Activated T-helper 2 cell treated with anti-CD3 and anti-CD28 coated beads, Interferon-gamma antibody, Interleukin-2, Interleukin-4, amounts not matched to agents 10 μg/mL and 5 μg/mL and 100 μg/mL, durations not matched to agents 14 hours and 24 hours and 36 hours (primary cell): ENCODE results near the gene TRERF1. TPM values are rescaled to one million over a fixed set of nuclear protein-coding genes. Genes with fewer than 3 reads are reported as not detected.
"Not testable (repeated sequence)": the region's sequence is repeated elsewhere in the genome, so short reads cannot be mapped to it uniquely, and the experiment has no call there.

Source experiments
- DNase-seq: peaks from one replicate; pipeline ENCODE4 v3.0.0; 2021; ENCODE audit warnings: low spot score
- H3K27ac Mint-ChIP-seq: one replicate; pipeline ENCODE4 v1.8.0; 2021; ENCODE audit warnings: mixed read lengths
- H3K27me3 Mint-ChIP-seq: one replicate; pipeline ENCODE4 v1.8.0; 2021; ENCODE audit warnings: low read depth, mixed read lengths
- H3K36me3 Mint-ChIP-seq: one replicate; pipeline ENCODE4 v1.8.0; 2021; ENCODE audit warnings: low read depth, mixed read lengths
- H3K4me1 Mint-ChIP-seq: one replicate; pipeline ENCODE4 v1.8.0; 2021; ENCODE audit warnings: low read depth, mixed read lengths
- H3K4me3 Mint-ChIP-seq: one replicate; pipeline ENCODE4 v1.8.0; 2021; ENCODE audit warnings: low read depth, mild to moderate bottlenecking, moderate library complexity, mixed read lengths
- H3K9me3 Mint-ChIP-seq: one replicate; pipeline ENCODE4 v1.8.0; 2021; ENCODE audit warnings: mixed read lengths
- intact Hi-C: fragments of 100-400 bp; cut with micrococcal nuclease; formaldehyde crosslinking; loops from one replicate; pipeline ENCODE4 v1.15.1; 2023
- total RNA-seq: library from RNA; stranded (reverse); gene quantifications from 2 replicates; pipeline ENCODE4 v1.2.3, GENCODE V29; 2022

TRERF1 gene, protein sequence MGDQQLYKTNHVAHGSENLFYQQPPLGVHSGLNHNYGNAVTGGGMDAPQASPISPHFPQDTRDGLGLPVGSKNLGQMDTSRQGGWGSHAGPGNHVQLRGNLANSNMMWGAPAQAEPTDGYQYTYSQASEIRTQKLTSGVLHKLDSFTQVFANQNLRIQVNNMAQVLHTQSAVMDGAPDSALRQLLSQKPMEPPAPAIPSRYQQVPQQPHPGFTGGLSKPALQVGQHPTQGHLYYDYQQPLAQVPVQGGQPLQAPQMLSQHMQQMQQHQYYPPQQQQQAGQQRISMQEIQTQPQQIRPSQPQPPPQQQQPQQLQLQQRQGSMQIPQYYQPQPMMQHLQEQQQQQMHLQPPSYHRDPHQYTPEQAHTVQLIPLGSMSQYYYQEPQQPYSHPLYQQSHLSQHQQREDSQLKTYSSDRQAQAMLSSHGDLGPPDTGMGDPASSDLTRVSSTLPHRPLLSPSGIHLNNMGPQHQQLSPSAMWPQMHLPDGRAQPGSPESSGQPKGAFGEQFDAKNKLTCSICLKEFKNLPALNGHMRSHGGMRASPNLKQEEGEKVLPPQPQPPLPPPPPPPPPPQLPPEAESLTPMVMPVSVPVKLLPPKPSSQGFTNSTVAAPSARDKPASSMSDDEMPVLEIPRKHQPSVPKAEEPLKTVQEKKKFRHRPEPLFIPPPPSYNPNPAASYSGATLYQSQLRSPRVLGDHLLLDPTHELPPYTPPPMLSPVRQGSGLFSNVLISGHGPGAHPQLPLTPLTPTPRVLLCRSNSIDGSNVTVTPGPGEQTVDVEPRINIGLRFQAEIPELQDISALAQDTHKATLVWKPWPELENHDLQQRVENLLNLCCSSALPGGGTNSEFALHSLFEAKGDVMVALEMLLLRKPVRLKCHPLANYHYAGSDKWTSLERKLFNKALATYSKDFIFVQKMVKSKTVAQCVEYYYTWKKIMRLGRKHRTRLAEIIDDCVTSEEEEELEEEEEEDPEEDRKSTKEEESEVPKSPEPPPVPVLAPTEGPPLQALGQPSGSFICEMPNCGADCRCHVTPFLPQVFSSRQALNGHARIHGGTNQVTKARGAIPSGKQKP (N-terminal part only)
- total RNA-seq = 19.6 TPM in 2 replicates

DNA sequence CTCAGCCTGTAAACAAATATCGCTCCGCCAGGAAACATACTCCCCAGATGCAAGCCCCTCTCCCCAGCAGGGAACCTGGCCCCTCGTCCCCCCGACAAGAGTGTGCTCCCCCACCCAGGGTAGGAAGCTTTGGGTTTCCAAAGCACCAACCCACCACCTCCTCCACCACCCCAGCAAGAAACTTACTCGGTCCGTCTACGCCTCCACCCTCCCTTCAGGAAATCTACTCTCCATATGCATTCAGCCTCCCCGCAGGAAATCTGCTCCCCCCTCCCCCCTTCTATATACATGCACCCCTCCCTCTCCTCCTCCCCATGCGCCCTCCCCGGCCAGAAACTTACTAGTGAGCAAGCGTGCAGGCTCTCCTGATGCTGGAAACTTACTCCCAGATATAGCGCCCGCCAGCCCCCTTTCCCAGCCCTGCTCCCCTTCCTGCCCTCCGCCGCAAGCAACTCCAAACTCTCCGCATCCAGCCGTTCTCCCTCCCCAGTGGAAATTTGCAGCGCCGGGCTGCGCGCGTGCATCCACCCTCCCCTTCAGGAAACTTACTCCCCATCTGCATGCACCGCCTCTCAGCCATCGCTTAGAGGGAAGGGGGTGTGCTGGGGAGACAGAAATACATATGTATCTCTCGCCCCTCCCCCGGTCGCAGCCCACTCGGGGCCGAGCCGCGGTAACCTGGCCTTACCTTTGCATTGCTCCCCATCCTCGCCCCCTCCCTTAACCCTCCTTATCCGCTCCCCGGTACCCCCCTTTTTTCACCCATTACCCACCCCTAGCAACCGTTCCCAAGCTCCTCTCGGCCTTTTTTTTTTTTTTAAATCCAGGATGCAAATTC is at the start of gene TRERF1:
TRERF1 (minus strand) TSS at position 594 of the 838 bp plus-strand sequence. CDS start 182,336 bp downstream, outside the sequence.
- Mint-ChIP-seq H3K4me3 (peak within 1 kb of the TSS; percentile 98), H3K27ac (peak within 1 kb of the TSS; percentile 94), H3K27me3 (peaks cover 5% of the 10 kb centered on the region), H3K36me3 (peaks cover 28% of the 10 kb centered on the region), H3K9me3 (no peaks in the 10 kb centered on the region), H3K4me1 (peaks cover 41% of the 10 kb centered on the region)
- DNase-seq = peak; percentile 64
- intact Hi-C loops = loop anchor here (1.0 to 5.0 kb wide), 5 partner anchors 23 to 441 kb away; a partner anchor contains a TSS

DNA sequence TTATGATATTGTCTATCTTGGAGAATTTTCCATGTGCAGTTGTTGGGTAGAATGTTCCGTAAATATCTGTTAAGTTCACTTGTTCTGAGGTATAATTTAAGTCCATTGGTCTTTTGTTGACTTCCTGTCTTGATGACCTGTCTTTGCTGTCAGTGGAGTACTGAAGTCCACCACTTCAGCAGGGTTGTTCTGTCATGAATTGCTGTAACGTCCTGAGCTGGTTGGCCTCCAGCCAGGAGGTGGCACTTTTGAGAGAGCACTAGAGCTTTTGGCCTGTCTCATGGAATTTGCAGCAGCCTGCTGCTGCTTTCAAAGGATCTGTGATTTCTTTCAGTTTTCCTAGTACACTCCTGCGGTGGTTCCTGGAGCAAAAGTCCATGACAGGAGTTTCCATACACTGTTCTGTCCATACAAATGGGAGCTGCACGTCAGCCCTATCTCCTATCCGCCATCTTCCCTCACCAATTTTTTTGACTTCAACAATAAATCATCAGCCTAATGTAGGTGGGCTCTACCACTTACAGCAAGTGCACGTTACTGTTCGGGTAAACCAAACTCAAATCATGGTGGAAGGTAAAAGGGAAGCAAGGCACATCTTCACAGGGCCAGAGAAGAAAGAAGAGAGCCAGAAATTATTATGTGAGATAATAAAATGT is 46.9 kb upstream of the TRERF1 start:
- H3K9me3 Mint-ChIP-seq = peaks cover 10% of the 10 kb centered on the region
- H3K36me3 Mint-ChIP-seq = peaks cover 4% of the 10 kb centered on the region
- intact Hi-C loops = no loop called here
- H3K4me3 Mint-ChIP-seq = no peak overlapping the region
- H3K27ac Mint-ChIP-seq = no peak overlapping the region
- peaks cover 10% of the 10 kb centered on the region for H3K4me1 Mint-ChIP-seq
- peaks cover 18% of the 10 kb centered on the region for H3K27me3 Mint-ChIP-seq
- DNase-seq = no peak

DNA sequence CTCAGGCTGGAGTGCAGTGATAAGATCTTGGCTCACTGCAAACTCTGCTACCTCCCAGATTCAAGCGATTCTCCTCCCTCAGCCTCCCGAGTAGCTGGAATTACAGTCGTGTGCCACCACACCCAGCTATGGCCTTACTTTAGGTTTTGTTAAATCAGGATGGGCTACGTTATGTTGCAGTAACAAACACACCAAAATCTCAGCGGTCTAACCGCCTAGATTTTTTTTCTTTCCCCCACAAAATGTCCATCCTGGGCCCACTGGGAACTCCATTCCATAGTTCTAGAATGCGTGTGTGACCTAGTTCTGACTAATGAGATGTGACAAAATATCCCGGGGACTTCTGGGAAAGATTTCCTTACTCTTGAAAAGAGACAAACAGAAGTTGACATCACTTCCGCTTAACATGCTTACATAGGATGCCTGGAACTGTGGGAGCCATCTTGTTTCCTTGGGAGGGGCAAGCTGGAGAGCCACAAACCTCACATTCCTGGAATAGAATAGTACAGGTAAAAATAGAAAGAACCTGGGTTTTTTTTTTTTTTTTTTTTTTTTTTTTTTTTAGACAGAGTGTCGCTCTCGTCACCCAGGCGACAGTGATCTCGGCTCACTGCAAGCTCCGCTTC is 42.3 kb upstream of the TRERF1 start:
- DNase-seq = no peak
- Mint-ChIP-seq H3K9me3 (peaks cover 4% of the 10 kb centered on the region), H3K4me3 (no peak overlapping the region), H3K27ac (no peak overlapping the region), H3K27me3 (peaks cover 18% of the 10 kb centered on the region), H3K36me3 (no peaks in the 10 kb centered on the region), H3K4me1 (no peaks in the 10 kb centered on the region)
- intact Hi-C loops = no loop called here

- Mint-ChIP-seq H3K4me3 (no peak overlapping the region), H3K4me1 (no peaks in the 10 kb centered on the region), H3K9me3 (no peaks in the 10 kb centered on the region), H3K36me3 (no peaks in the 10 kb centered on the region), H3K27ac (no peak overlapping the region), H3K27me3 (peaks cover 9% of the 10 kb centered on the region)
- intact Hi-C loops = no loop called here
- DNase-seq = no peak
These were observed 36.4 kb upstream of the TRERF1 start for GRCh38 chr6:42488129-42488528.

DNA sequence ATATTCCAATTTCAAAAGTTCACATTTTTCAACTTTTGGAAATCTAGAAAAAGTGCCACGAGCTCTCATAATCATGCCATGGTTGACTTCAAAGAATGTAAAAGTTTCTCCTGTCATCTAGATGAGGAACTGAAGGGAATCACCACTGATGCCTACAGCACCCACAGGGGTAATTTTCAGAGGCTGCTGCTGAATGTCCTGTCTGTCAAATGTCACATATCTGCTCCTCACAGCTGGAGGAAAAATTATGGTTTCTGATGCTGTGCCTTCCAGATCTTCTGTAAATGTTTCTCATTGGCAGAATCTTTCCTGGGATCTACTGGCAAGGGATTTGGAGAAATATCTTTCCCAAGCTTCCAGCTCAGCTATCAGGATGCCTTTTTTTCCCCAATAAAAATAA is 32.5 kb upstream of the TRERF1 start:
- H3K4me3 Mint-ChIP-seq = no peak overlapping the region
- H3K27me3 Mint-ChIP-seq = peaks cover 8% of the 10 kb centered on the region
- no peak overlapping the region for H3K27ac Mint-ChIP-seq
- no peak for DNase-seq
- no peaks in the 10 kb centered on the region for H3K4me1 Mint-ChIP-seq
- no peaks in the 10 kb centered on the region for H3K36me3 Mint-ChIP-seq
- intact Hi-C loops = no loop called here
- no peaks in the 10 kb centered on the region for H3K9me3 Mint-ChIP-seq

DNA sequence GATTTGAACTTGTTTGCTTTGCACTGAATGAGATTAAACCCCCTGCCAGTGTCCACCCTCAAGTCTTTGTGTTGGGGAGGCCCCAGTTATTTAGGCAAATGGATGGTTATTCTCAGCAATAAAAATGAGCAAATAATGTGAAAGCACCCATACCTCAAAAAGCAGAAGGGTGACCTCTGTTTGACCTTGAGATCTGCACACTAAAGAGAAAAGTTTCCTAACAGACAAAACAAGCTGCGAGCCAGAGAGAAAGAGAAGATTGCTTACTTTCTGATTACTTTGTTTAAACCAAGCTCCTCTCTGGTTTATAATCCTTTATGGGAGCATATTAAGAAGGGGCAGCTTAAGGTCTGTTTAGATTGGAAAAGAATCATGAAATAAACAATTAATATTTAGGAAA is 30.4 kb upstream of the TRERF1 start:
- Mint-ChIP-seq H3K27ac (no peak overlapping the region), H3K27me3 (peaks cover 12% of the 10 kb centered on the region), H3K4me3 (no peak overlapping the region), H3K36me3 (no peaks in the 10 kb centered on the region), H3K4me1 (no peaks in the 10 kb centered on the region), H3K9me3 (no peaks in the 10 kb centered on the region)
- DNase-seq = no peak
- intact Hi-C loops = no loop called here

DNA sequence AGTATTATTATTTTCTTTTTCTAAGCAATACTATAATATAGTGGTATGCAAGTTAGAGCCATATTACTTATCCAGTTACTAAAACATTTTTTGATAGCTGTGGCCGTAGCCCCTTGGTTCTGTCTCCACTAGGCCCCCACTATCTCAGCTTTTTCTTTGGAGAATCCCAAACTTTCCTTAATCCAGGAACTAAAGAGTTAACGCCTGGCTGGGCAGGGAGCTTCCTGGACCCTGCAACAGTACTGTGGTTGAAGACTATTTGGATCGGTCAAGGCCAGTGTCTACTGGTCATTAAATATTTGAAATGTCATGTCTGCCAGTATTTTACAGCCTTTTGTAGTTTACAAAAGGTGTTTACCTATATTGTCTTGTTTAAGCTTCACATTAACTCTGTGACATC is 20.0 kb upstream of the TRERF1 start:
- H3K9me3 Mint-ChIP-seq = peaks cover 27% of the 10 kb centered on the region
- peaks cover 7% of the 10 kb centered on the region for H3K4me1 Mint-ChIP-seq
- intact Hi-C loops = no loop called here
- H3K4me3 Mint-ChIP-seq = no peak overlapping the region
- DNase-seq = no peak
- no peak overlapping the region for H3K27ac Mint-ChIP-seq
- H3K36me3 Mint-ChIP-seq = no peaks in the 10 kb centered on the region
- peaks cover 5% of the 10 kb centered on the region for H3K27me3 Mint-ChIP-seq

- DNase-seq = no peak
- no peak overlapping the region for H3K27ac Mint-ChIP-seq
- intact Hi-C loops = no loop called here
- H3K4me1 Mint-ChIP-seq = peaks cover 7% of the 10 kb centered on the region
- H3K36me3 Mint-ChIP-seq = no peaks in the 10 kb centered on the region
- peaks cover 5% of the 10 kb centered on the region for H3K27me3 Mint-ChIP-seq
- H3K9me3 Mint-ChIP-seq = peaks cover 27% of the 10 kb centered on the region
- no peak overlapping the region for H3K4me3 Mint-ChIP-seq
These were observed 19.4 kb upstream of the TRERF1 start for GRCh38 chr6:42471142-42471541.

GRCh38 chr6:42468273-42468672 is 16.5 kb upstream of the TRERF1 start:
- no peaks in the 10 kb centered on the region for H3K36me3 Mint-ChIP-seq
- H3K4me1 Mint-ChIP-seq = peaks cover 8% of the 10 kb centered on the region
- intact Hi-C loops = no loop called here
- DNase-seq = no peak
- H3K9me3 Mint-ChIP-seq = peaks cover 27% of the 10 kb centered on the region
- no peak overlapping the region for H3K4me3 Mint-ChIP-seq
- peaks cover 13% of the 10 kb centered on the region for H3K27me3 Mint-ChIP-seq
- no peak overlapping the region for H3K27ac Mint-ChIP-seq

- Mint-ChIP-seq H3K27me3 (peaks cover 13% of the 10 kb centered on the region), H3K4me1 (peaks cover 8% of the 10 kb centered on the region), H3K27ac (no peak overlapping the region), H3K36me3 (no peaks in the 10 kb centered on the region), H3K4me3 (no peak overlapping the region), H3K9me3 (peaks cover 27% of the 10 kb centered on the region)
- no peak for DNase-seq
- intact Hi-C loops = no loop called here
These were observed 15.9 kb upstream of the TRERF1 start for GRCh38 chr6:42467651-42468050.

- H3K4me1 Mint-ChIP-seq, H3K27ac Mint-ChIP-seq, H3K27me3 Mint-ChIP-seq, DNase-seq, H3K36me3 Mint-ChIP-seq, intact Hi-C loops, H3K4me3 Mint-ChIP-seq: not testable (repeated sequence)
- peaks cover 27% of the 10 kb centered on the region for H3K9me3 Mint-ChIP-seq
These were observed 14.7 kb upstream of the TRERF1 start for GRCh38 chr6:42466470-42466869.
